G401.6 (cell line): ENCODE data around the gene XCR1.
"Not testable (repeated sequence)": the region's sequence is repeated elsewhere in the genome, so short reads cannot be mapped to it uniquely, and the experiment has no call there.

ENCODE experiments used
- FAIRE-seq: peaks from 2 replicates; lab custom pipeline; 2012; peaks lifted over from hg19 to GRCh38; lab: Jason Lieb, UNC

XCR1 gene

DNA sequence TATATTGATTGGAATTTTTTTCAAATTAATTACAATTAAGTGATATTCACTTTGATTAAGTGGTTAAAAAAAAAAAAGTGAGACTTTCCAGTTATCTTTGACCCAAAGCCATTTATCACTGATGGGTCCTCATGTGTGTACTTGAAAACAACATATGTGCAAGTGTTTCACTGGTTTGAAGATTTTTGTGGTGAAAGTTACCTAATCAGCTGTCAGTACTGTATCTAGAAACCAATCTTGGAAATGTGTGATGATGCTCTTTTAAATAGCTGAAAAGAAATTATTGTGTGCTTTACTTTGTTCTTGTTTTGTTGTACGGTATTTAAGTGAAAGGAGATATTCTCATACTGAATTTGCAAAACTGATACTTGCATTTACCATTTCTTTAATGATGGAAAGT lies 11.6 kb upstream of the XCR1 start:
- FAIRE-seq, result no peak

DNA sequence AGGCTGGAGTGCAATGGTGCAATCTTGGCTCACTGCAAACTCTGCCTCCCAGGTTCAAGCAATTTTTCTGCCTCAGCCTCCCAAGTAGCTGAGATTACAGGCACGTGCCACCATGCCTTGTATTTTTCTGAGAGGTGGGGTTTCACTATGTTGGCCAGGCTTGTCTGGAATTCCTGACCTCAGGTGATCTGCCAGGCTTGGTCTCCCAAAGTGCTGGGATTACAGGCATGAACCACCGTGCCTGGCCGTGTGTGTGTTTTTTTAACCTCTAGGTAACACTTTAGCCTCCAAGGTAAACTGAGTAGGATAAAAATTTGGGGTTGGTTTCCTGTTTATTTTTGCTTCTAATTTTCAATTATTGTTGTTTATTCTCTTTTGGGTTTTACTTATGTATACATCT lies 10.8 kb upstream of the XCR1 start:
- FAIRE-seq, result not testable (repeated sequence)

DNA sequence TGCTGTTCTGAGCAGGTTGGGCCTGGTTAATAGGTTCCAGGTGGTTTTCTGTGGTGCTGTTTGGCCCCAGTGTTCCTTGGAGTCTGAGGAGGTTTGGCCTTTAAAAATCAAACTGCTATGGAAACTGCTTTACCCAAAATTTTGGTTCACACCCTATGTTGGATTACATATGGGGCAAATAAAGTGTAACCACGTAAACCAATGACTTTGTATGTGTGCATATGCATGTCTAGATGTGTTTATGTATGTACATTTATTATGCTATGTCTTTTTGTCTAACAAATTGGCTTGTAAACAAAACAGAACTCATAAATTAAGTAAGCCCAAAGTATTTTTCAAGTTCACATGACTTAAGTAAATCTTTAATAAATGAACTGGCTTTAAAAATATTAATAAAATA lies 8.9 kb upstream of the XCR1 start:
- FAIRE-seq, result no peak

DNA sequence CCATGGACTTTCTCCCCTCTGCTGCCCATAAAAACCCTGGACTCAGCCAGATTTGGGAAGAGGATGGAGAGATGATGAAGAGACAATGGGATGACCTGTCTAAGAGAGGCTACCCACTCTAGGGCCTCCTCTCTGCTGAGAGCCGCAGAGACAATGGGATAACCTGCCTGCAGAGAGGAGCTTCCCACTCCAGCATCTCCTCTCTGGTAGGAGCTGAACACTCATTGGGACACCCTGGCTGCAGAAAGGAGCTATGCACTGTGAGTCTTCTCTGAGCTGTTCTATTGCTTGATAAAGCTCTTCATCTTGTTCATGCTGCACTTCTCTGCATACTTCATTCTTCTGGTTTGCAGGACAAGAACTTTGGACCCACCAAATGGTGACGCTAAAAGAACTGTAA lies 4.5 kb upstream of the XCR1 start:
- no peak for FAIRE-seq

DNA sequence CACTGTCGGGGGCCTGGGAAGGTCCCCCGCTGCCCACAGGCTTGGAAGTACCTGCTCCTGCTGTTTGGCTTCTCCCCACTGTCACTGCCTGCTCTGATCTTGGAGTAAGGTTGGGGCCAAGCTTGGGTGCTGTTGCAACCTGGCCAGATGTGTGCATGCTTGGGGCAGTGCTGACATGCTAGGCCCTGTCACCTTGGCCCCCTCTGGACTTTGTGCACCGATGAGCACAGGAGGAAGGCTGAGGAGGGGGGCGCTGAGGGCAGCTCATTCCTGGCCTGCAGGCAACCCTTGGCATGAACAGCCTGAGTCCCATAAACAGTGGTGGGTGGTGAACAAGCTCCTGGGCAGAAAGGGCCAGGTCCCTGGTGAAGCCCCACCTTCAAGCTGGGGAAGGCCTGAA lies 4.0 kb upstream of the XCR1 start:
- no peak for FAIRE-seq

DNA sequence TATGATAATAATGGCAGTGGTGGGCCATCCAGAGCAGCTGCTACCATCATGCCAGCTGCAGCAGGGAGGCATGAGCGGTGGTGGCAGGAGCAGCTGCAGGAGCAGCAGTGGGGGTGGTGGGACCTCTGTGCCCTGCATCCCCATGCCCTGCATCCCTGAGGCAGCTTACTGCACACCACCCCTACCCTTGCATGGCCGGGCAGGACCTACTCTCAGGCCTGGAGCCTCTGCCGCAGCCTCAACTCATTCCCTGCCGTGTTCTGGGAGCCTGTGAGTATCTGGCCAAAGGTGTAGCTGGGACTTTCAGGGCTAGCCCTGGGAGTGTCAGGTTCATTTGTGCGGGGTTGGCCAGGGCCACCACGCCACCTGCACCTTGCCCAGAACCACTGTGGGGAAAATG lies 3.3 kb upstream of the XCR1 start:
- FAIRE-seq, result no peak

DNA sequence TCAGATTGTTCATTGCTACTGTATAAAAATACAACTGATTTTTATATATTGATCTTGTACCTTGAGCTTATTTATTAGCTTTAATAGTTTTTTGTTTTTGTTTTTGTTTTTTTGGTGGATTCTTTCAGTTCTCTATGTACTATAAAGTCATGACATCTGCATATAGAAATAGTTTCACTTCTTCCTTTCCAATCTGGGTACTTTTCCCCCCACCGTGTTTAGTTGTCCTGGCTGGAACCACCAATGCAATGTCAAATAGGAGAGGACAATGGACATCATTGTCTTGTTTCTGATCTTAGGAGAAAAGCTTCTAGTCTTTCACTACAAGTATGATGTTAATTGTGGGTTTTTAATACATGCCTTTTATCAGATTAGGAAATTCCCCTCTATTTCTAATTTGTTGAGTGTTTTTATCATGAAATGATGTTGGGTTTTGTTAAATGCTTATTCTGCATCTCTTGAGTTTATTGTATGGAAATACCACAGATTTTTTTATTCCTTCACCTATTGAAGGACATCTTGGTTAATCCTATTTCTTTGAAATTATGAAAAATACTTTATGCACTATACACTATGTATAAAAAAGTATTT lies 2.8 kb upstream of the XCR1 start:
- no peak for FAIRE-seq

DNA sequence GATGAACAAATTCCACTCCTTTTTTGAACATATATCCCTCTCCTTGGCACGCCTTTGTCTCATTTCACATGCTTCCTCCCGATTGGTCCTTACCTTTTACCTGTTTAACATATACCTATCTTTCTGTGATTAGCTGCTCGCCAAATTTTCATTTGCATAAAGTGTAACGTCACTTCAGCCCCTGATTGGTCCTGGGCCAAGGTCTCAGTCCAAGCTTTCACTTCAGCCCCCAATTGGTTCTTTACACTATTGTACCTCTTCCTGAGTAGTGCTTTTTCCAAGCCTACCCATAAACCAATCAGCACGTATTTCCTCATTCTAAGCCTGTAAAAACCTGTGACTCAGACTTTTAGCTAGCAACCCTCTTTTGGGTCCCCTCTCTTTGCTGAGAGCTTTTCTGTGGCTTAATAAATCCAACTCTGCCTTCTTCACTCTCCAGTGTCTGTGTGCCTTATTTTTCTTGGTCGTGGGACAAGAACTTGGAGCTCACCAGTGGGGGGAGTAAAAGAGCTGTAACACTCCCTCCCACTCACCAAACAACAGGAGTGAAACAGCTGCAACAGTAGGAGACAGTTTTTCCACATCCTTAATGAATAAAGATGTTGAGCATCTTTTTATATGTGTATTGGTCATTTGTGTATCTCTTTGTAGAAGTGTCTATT lies 584 bp upstream of the XCR1 start:
- no peak for FAIRE-seq

DNA sequence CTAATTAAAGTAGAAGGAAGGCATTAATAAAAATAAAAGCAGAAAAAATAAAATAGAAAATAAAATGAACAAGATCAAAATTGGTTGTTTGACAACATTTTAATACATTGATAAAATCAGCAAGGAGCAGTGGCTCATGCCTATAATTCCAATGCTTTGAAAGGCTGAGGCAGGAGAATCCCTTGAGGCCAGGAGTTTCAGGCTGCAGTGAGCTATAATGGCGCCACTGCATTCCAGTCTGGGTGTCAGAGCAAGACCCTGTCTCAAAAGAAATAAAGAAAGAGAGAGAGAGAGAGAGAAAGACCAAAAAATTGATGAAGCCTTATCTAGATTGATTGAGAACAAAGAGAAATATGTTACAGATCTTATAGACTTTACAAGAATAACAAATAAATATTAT lies 2.1 kb downstream of the XCR1 start:
- no peak for FAIRE-seq

DNA sequence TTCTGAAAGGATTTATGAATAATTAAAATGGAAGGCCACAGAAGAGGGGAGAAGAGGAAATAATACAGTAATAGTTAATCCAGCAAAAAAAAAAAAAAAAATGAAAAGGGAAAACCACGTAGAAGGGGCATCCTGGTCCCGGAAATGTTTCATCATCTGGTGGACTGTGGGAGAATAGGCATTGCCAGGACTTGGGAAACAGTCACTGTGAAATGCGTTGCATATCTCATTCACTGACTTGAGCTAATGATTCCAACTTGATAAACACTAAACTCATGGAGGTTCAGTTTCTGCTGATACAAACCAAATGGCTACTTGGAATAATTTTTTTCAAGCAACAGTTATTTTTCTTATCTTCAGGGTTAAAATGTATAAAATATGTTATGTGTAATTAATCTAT lies 3.2 kb downstream of the XCR1 start:
- FAIRE-seq, result no peak

DNA sequence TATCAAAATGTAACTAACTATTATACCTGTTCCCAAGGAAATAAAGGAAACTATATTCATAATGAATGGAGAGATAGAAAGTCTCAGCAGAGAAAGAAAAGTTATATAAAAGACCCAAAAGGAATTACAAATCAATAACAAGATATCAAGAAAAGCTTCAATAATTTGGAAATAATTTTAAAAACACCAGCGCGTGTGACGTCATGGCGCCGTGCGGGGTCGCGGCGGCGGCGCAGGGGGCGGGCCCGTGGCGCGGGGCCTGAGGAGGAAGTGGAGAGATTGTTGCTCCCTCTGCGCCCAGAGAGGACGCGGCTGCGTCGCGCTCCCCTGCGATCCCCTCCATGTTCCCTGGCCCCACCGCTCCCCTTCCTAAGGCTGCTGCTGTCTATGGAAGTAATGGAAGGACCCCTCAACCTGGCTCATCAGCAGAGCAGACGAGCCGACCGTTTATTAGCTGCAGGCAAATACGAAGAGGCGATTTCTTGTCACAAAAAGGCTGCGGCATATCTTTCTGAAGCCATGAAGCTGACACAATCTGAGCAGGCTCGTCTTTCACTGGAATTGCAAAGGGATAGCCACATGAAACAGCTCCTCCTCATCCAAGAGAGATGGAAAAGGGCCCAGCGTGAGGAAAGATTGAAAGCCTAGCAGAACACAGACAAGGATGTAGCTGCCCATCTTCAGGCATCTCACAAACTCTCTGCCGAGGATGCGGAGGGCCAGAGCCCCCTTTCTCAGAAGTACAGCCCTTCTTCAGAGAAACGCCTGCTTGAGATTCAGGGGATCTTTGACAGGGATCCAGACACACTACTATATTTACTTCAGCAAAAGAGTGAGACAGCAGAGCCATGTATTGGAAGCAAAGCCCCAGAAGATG lies 4.1 kb downstream of the XCR1 start:
- FAIRE-seq, result no peak

DNA sequence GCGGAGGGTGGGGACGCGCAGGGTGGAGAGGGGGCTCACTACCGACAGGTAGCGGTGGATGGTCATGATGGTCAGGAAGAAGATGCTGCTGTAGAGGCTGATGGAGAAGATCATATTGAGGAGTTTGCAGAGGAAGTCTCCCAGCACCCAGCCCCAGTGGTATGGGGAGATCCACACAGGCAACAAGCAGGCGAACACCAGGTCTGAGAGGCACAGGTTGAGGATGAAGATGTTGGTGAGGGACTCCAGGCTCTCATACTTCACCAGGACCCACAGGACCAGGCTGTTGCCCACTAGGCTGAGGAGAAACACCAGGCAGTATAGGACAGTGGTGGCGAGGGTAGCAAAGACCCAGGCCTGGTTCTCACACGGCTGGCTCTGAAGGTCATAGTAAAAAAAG lies 5.8 kb downstream of the XCR1 start:
- FAIRE-seq, result no peak

DNA sequence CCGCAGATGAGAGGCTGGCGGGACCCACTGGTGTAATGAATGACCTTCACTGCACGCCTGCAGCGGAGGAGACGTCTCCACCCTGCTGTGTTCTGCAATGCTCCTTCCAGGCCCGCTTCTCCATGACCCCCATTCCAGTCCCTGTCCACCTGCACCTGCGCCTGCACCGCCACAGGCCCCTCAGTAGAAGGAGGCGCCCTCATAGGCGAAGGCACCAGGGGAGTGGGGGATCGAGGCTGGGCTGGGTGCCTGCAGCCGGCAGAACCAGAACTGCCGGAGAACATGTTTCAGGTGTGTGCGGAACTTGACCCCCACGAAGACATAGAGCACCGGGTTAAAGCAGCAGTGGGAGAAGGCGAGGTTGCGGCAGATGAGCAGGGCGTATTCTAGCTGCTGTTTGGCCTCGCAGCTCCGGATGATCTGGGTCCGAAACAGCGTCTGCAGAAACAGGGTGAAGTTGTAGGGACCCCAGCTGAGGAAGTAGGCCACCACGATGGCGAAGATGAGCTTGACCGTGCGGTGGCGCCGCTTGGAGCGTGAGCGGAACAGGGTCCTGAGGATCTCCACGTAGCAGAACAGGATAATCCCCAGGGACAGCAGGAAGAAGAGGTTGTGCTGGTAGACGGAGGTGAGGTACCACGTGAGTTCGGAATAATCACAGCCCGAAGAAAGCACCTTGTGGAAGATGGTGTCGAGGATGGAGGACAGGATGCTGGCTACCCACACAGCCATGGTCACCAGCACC lies 6.3 kb downstream of the XCR1 start:
- no peak for FAIRE-seq

DNA sequence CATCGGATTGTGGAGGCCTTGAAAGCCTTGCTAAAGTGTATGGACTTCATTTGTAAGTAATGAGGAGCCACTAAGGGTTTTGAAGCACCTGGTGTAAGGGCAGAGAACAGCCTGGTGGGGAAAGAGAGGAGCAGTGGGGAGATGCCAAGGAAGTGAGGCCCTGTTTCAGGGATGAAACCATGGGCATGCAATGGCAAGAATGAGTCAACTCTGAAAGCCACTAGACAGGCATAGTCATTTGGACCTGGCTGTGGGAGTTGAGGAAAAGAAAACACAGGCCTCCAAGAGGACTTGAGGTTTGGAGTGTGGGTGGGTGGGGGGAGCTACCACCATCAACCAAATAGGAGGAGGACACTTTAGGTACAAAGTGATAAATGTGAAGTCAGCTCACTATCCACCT lies 7.6 kb downstream of the XCR1 start:
- no peak for FAIRE-seq

DNA sequence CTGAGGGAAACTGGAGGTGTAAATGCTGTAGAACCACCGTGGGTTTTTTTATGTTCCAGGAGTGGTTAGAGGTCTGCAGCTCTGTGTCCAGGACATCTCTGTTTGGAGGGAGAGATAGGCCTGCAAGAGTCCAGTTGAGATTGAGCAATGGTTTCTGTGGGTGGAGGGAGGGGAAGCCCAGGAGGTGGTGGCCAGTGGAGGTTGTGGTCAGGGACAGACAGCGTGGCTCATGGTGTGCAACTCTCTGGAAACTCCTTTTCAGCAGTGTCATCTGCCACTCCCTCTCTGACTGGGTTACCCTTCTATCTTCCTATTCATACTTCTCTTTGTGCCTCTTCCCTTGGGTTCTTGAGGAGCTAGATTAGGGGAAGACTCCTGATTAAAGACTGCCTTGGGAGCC lies 9.6 kb downstream of the XCR1 start:
- no peak for FAIRE-seq

DNA sequence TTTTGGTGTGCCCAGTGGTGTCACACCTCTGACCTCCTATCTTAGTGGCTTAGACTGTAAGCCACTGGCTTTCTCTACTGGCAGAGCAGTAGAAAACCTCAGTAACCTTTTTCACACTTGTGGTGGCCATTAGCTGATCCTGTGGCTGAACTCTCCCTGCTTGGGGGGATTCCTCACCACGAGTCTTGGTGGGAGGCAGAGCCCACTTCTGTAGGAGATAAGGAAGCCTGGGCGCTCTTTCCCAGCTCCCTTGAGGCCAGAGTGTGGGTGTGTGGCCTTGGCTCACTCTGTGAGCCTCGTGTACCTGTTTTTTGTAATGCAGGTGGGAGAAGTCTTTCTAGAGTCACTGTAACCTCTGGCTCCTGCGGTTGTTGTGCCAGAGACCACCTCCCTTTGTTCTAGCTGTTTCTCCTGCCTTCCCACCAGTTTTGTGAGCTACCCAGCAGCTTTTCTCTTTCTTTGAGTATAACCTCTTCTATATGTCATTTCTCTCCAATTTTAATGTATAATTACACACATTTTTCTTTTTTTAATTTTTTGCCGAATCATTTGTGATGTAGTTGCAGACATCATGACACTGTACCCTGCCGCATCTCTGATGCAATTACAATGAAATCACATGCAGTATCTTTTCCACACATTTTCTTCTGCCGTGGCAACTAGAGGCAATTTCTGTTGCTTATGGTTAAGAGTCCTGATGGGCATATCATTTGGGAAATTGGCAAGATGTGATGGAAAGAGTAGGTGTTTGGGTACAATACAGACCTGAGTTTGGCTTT lies 13.8 kb downstream of the XCR1 start:
- FAIRE-seq, result no peak

DNA sequence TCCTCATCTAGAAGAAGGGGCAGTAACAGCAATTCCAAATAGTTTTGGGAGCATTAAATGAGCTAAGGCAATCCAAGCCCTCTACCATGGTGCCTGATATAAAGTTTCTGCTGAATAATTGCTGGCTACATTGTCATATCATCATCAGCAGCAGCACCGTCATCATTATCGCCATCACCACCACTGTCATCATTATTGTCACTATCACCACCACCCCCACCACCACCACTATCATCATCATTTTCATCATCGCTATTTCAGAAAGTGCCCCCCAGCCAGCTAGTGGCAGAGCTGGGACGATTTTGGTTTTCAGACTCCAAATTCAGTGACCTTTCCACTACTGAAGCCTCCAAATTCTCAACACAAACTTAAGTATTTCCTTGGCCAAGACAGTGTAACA lies 15.0 kb downstream of the XCR1 start:
- no peak for FAIRE-seq

DNA sequence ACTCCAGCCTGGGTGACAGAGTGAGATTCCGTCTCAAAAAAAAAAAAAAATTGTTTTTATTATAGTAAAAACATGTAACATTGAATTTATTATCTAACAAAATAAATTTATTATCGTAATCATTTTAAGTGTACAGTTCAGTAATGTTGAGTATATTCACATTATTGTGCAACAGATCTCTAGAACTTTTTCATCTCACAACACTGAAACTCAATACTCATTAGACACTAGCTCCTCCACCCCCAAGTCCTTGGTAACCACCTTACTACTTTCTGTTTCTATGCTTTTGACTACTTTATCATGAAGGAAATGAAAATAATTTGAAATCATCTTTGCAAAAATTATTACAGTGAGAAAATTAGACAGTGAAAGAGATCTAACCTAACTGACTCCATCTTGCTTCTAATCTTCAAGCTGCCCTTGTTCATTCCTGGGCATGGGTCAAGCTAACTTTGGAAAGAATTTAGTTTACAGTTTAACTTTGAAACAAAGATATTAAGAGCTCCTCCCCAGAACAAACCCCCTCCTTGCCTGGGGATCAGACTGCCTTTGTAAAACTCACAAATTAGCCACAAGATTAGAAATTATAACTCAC lies 16.7 kb downstream of the XCR1 start:
- FAIRE-seq, result no peak

DNA sequence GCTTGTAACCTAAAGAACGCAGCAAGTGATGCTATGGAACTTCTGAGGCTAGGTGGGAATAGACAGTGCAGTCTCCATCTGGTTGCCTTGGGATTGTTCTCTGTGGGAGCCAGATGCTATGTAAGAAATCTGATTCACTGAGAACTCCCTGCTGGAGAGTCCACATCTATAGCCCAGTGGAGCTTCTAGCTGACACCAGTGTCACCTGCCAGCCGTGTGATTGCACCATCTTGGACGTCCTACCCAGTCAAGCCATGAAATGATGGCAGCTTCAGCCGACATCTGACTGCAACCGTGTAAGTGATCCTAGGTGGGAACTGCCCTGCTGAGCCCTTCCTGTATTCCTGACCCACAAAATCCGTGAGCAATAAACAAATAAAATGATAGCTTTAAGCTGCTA lies 19.2 kb downstream of the XCR1 start:
- no peak for FAIRE-seq

DNA sequence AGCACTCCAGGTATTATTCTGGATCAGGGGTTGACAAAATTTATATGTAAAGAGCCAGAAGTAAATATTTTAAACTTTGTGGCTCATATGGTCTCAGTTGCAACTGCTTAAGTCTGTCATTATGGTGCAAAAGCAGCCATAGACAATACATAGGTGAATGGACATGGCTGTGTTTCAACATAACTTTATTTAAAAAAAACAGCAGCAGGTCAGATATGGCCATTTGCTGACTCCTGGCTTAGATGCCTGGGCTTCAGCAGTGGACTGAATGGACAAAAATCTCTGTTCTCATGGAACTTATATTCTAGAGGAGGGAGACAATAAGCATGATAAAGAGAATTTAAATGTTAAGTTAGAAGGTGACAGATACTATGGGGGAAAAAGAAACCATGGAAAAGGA lies 20.0 kb downstream of the XCR1 start:
- no peak for FAIRE-seq

DNA sequence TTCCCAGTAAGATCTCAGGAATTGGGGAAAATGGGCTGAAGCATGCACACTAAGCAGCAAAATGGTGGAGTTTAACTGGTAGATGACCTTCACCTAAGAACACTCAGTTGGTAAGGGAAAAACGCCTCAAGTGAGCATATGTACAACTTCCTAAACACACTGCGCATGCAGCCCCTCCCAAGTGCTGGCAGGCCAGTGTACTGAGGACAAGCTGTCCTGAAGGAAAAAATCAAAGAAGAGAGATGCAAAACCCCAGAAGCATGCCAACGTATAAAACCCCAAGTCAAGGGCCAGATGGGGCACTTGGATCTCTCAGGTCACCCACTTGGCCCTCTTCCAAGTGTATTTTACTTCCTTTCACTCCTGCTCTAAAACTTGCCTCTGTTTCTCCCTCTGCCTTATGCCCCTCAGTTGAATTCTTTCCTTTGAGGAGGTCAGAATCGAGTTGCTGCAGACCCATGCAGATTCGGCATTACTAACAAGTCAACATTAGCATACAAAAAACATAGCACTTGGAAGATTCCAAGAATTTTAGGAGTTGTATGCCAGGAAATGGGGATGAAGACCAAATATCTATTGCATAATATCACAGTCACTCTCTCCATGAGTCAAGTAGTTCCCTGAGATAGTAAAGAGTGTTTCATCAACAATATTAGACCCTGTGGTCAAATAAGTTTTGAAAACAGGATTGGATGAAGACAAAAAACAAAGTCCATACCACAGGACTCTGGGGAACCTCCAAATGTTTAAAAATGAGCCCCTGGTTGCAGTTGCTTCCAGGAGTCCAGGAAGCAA lies 20.8 kb downstream of the XCR1 start:
- FAIRE-seq, result no peak
